GM04503 (cell line): ENCODE data around the gene VHLL.

ENCODE experiments used
- DNase-seq: peaks from one replicate; pipeline ENCODE4 v3.0.0-alpha.2; 2012; ENCODE audit warnings: low read depth

The VHLL gene

GRCh38 chr1:156291226-156292061 is 7.7 kb downstream of the VHLL start:
- no peak for DNase-seq

GRCh38 chr1:156289857-156290256 is 9.2 kb downstream of the VHLL start:
- no peak for DNase-seq

- no peak for DNase-seq
Observed at GRCh38 chr1:156286061-156286460, 13.0 kb downstream of the VHLL start.

- no peak for DNase-seq
Observed at GRCh38 chr1:156285437-156285836, 13.7 kb downstream of the VHLL start.

DNA sequence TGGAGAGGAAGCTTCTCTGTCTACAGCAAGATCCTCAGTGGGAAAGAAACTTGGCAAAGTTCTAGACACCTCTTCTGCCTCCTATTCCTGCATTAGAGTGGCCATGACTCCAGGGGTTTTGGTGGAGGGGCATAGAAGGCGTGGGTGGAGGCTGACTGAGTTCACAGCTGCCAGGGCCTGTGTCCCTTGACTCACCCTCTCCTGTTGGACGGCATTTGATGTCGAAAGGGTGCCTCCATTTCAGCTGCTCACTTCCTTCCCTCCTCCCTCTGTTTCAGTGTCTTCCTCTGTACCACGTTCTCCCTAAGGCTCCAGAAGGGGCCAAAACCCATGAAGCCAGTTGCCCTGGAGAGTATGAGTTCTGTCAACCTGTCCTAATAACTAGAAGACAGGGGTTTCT is 14.3 kb downstream of the VHLL start:
- DNase-seq, result no peak

- DNase-seq, result no peak
Observed at GRCh38 chr1:156284112-156284511, 15.0 kb downstream of the VHLL start, which contains the start of gene TMEM79. Gene TMEM79, plus strand, starts transcription at chr1:156284325. Its CDS starts 902 bp downstream, at chr1:156285227.

DNA sequence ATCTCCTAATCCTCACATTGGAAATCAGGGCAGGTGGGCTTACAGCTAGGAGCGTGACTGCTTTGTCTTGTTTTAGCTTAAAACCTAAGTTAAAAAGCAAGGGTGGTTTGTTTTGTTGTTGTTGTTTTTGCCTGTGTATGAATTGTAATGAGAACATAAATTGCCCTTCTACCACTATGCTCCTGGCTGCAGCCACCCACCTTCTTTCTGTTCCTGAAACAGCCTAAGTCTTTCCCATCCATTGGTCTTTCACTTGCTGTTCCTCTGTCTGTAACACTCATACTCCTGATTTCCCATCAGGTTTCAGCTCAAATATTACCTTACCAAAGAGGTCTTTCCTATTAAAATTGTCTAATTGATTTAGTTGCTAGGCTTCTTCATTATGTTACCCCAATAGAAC is 15.6 kb downstream of the VHLL start:
- DNase-seq, result no peak

DNA sequence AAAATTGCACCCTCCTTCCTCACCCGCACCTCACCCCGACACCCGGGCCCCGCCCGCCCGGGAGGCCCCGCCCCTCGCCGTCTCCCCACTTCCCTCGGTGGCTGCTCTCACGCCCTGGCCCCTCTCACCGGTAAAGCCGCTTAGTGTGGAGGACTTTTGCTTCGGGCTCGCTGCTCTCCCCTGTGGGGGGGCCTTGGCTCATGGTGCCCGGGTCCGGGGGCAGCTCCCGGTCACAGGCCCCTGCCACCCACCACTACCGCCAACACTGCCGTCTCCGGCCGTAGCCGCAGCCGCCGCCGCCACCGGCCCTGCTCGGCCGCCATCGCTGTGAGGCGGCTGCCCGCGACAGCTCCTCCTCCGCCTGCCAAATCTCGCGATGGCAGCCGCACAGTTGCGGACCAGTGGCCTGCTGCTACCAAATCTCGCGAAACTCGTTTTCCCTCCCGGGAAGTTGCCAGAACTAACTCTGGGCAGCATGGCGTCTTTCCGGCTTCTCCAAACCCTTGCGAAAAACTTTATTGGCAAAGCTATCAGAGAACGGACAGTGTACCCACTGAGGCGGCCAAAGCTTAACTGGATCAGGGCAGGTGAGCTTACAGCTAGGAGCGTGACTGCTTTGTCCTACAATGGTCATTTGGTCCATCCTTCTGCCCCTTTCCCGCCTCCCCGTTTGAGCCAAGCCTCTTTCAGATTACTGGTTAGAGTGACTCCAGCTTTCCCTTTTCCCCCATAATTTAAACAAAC is 16.5 kb downstream of the VHLL start, which contains the start of gene SMG5:
Gene SMG5 (minus strand): TSS at position 347 of the 744 bp plus-strand sequence. CDS start 145 bp downstream, at position 202.
- DNase-seq, result peak; percentile 92

DNA sequence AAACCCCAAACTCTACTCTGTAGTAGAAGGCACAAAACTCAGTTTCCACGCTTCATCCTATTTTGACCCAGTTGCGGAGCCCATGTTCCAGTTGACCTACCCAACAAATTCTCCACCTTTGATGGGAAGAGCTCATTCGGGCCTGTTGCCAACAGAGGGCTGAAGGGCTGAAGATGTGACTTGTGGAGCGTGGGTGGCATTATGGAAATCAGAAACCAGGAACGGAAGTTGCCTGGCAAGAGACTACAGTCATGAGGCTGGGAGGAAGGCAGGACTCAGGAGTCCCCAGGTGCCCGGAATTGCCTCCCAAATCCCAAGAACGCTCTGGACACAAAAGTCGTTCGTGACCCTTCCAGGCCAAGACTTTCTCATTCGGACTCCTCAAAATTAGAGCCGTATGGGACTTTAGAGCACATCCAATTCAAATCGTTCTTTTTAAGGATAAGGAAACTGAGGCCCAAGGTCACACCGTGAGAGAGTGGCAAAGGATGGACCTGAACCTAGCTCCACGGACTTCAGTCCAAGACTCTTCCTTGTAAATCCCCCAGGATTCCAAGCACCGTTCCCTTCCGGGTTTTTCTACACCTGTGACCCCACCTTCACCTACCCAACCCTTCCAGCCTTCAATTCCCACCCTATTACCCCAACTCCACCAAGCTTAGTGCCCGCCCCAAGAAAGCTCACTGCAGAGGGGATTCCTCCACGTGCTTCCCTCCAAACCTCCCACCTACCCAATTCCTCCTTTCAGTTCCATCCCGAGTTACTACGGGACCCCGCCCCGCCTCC is 17.2 kb downstream of the VHLL start:
- no peak for DNase-seq

GRCh38 chr1:156281281-156281680 is 17.8 kb downstream of the VHLL start:
- no peak for DNase-seq

GRCh38 chr1:156279837-156280236 is 19.3 kb downstream of the VHLL start:
- no peak for DNase-seq

DNA sequence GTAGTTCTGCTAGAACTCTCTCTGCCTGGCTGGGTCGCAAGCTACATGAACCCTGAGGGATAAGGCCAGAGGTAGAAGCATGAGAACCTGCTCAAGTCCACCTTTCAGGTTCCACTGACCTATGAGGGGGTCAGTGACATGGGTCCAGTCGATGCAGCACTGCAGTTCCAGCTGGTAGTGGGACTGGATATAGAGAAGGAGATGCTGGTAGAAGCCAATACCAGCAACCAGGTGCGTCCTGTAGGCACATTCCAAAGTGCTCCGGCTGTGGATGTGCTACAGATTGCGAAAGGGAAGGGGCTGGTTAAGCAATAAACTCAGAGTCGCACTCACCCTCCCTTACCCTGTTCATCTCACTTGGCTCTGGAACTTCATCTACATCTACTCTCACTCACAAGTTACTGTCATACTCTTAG is 22.1 kb downstream of the VHLL start:
- no peak for DNase-seq

DNA sequence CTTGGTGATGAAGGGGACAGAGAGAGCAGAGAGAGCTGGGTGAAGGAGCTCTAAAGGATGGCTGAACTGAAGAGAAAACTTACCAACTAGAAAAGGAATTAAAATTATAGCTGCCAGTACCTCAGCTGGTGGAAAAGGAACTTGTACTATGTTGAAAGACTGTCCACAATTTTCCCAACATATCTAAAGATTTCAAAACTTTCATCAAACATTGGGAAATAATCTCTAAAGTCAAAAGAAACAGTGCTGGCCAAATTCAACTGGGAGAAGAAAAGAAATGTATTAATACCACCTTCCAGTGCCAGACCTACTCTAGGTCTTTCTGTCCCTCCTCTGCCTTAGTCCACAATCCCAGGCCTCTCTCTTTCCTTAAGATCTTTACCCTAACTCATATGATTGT is 22.6 kb downstream of the VHLL start:
- DNase-seq, result no peak

GRCh38 chr1:156270314-156270713 is 28.8 kb downstream of the VHLL start:
- DNase-seq, result no peak

DNA sequence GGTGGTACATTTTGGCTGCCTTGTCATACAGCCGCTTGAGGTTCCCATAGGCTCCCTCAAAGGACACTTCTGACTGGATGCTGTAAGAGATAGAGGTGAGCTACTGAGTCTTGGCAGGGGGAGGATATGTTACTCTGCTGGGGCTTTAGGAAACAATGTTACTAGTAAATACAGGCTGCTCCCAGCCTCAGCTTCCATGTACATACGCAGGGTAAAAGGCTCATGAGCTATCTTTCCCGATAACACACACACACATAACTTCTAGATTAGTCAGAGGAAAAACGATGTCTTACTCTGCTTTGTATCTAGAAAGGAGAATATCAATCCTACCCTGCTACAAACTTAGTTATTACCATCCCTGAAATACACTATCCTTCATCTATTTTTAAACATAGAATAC is 30.8 kb downstream of the VHLL start:
- no peak for DNase-seq

GRCh38 chr1:156266051-156266450 is 33.1 kb downstream of the VHLL start:
- DNase-seq, result no peak

- DNase-seq, result no peak
Observed at GRCh38 chr1:156263288-156263655, 35.8 kb downstream of the VHLL start.

GRCh38 chr1:156262461-156263287 is 36.4 kb downstream of the VHLL start:
- DNase-seq, result peak; percentile 88

GRCh38 chr1:156260896-156261295 is 38.2 kb downstream of the VHLL start:
- no peak for DNase-seq

- DNase-seq, result no peak
Observed at GRCh38 chr1:156259805-156260204, 39.3 kb downstream of the VHLL start.

DNA sequence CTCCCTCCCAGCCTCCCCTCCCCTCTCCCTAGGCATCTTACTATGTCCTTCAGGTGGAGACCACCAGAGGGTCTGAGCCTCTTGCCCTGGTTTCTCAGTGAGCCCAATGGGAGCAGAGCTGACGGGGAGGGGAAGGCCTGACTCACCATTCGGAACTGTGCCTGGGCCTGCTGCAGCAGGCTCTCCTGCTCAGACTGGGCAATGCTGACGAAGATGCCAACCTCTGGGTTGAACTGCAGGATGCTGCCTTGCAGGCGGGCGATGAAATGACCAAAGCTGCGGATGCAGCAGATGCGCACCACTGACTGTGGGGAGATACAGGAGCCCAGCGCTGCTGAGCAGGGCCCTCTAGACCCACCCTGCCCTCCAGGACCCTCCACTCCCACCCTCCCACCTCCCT is 40.2 kb downstream of the VHLL start:
- DNase-seq, result no peak

GRCh38 chr1:156257711-156258110 is 41.4 kb downstream of the VHLL start:
- no peak for DNase-seq
